Psoas muscle (tissue), 8 donors: ENCODE data around the gene SLC38A1. TPM values are rescaled to one million over a fixed set of nuclear protein-coding genes. Genes with fewer than 3 reads are reported as not detected.

ENCODE experiments used
- ATAC-seq, 4 donors: fragments of 200-7000 bp; cut with Tn5 transposase; one replicate each; pipeline ENCODE4 v1.9.1; 2020; ENCODE audit warnings: moderate library complexity in 3 of 4, mild to moderate bottlenecking in 2 of 4
- DNase-seq, 2 donors: peaks; one replicate each; pipeline ENCODE4 v3.0.0-alpha.2; 2020
- H3K27ac ChIP-seq: fragments of 200-600 bp; one replicate; pipeline ENCODE4 v1.8.0; 2022
- H3K27me3 ChIP-seq, 3 donors: fragments of 200-600 bp in 1 of 3; one replicate each; pipeline versions ENCODE4 v1.6.1 to v1.8.0; 2013 to 2022; ENCODE audit warnings: low read length in 2 of 3, mild to moderate bottlenecking in 2 of 3, moderate library complexity in 1 of 3; ENCODE audit not compliant: insufficient read depth in 3 of 3
- H3K36me3 ChIP-seq, 2 donors: fragments of 200-600 bp in 1 of 2; one replicate each; pipeline versions ENCODE4 v1.6.1 to v1.8.0; 2013 to 2022; ENCODE audit warnings: low read depth in 1 of 2, mild to moderate bottlenecking in 1 of 2, moderate library complexity in 1 of 2; ENCODE audit not compliant: insufficient read depth in 1 of 2
- H3K4me1 ChIP-seq: fragments of 200-600 bp; one replicate; pipeline ENCODE4 v1.8.0; 2022
- H3K4me3 ChIP-seq: fragments of 200-600 bp; one replicate; pipeline ENCODE4 v1.8.0; 2022; ENCODE audit warnings: mild to moderate bottlenecking
- H3K9me3 ChIP-seq: fragments of 200-600 bp; one replicate; pipeline ENCODE4 v1.8.0; 2022
- CTCF ChIP-seq: fragments of 200-600 bp; IDR thresholded peaks from one replicate; pipeline ENCODE4 v1.8.0; 2022; ENCODE audit warnings: antibody characterized with exemption
- WGBS, 3 donors: extraction: QIAGEN DNeasy Blood & Tissue Kit; methylation state at CpG; one replicate each; pipeline versions ENCODE4 v1.1.6 to v1.1.7; 2013; 5-methylcytosine and 5-hydroxymethylcytosine counted together
- intact Hi-C, 2 donors: fragments of 100-400 bp; cut with DNase I; formaldehyde crosslinking; loops; one replicate each; pipeline versions ENCODE4 v1.11.0 to v1.14.2; 2022
- polyA plus RNA-seq, 3 donors: library from polyadenylated mRNA; stranded (reverse); fragments of 200-250 nt; gene quantifications; one replicate each; pipeline ENCODE4 v1.2.3, GENCODE V29; 2013
- total RNA-seq, 4 donors: library from RNA; stranded (reverse); fragmentation: NEBNext Ultra II Directional in 2 of 4; extraction: Animal tissue kit (Norgen Biotek cat#: 25700) in 2 of 4; gene quantifications; one replicate each; pipeline versions ENCODE4 v1.2.1 to v1.2.4, GENCODE V29; 2021 to 2023
- donor health status: healthy with polysubstance abuse.
- donor health status: DM: no; HTN: no; CAD: no; lungs with moderate emphysema.
- donor health status: Bipolar disorder and iron deficiency.
- donor health status: healthy.
- donor health status: DM: yes; HTN: yes; CAD: no.
- donor health status: DM: no; HTN: no; CAD: no.
- donor health status: DM: no; HTN: no; CAD: no.
- donor health status: DM: yes; HTN: yes; CAD: no.

SLC38A1 gene
- total and polyA plus RNA-seq, 7 donors = 17.3 to 338 (median 50.6) TPM

- H3K9me3 ChIP-seq = no peaks in the 10 kb centered on the region
- H3K4me1 ChIP-seq = no peaks in the 10 kb centered on the region
- ATAC-seq (no peak), DNase-seq (no peak)
- no peak overlapping the region for H3K4me3 ChIP-seq
- no peak for TF ChIP-seq CTCF
- no peaks in the 10 kb centered on the region for H3K27me3 ChIP-seq
- intact Hi-C loops = loop anchor here in 1 of 2 donors (10.0 kb wide), 1 partner anchor 155 kb away; no protein-coding TSS in a partner anchor
- 90 to 99% (median 98%) methylated on average over 1 of the region's 1 CpG for WGBS, 3 donors
- H3K36me3 ChIP-seq = no peaks in the 10 kb centered on the region
- H3K27ac ChIP-seq = no peak overlapping the region
Measured at GRCh38 chr12:46149905-46150304, 118.9 kb downstream of the SLC38A1 start.

DNA sequence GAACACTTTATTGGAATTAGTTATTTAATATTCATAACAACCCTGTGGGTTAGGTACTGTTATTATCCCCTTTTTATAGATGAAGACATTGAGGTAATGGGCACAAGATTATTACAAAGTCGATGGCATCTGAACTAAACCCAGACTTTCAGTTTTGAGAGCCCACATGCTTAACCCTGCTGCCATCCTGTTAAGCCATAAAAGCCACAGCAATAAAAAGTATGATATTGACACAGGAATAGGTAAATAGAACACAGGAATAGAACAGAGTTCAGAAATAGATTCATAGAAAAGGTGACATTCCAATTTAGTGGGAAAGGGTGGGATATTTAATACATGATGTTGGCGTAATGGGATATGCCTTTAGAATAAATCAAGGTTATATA, 119.8 kb downstream of the SLC38A1 start:
- DNase-seq (no peak), ATAC-seq (no peak)
- intact Hi-C loops = no loop called here
- no peak overlapping the region for H3K4me3 ChIP-seq
- no peaks in the 10 kb centered on the region for H3K36me3 ChIP-seq
- no peak for TF ChIP-seq CTCF
- no peak overlapping the region for H3K27ac ChIP-seq
- H3K9me3 ChIP-seq = no peaks in the 10 kb centered on the region
- no peaks in the 10 kb centered on the region for H3K4me1 ChIP-seq
- WGBS, 3 donors = 86 to 88% (median 86%) methylated on average over 2 of the region's 2 CpGs
- no peaks in the 10 kb centered on the region for H3K27me3 ChIP-seq

- Histone ChIP-seq H3K4me3 (no peak overlapping the region), H3K9me3 (no peaks in the 10 kb centered on the region), H3K36me3 (no peaks in the 10 kb centered on the region), H3K27me3 (no peaks in the 10 kb centered on the region), H3K4me1 (no peaks in the 10 kb centered on the region), H3K27ac (no peak overlapping the region)
- TF ChIP-seq CTCF = no peak
- ATAC-seq (no peak), DNase-seq (no peak)
- WGBS, 3 donors = 61 to 78% (median 67%) methylated on average over 5 of the region's 5 CpGs
- intact Hi-C loops = no loop called here
Measured at GRCh38 chr12:46148327-46149078, 120.3 kb downstream of the SLC38A1 start.

- H3K4me1 ChIP-seq = no peaks in the 10 kb centered on the region
- H3K36me3 ChIP-seq = no peaks in the 10 kb centered on the region
- ATAC-seq = no peak
- TF ChIP-seq CTCF = no peak
- no peak for DNase-seq
- no peak overlapping the region for H3K4me3 ChIP-seq
- intact Hi-C loops = no loop called here
- no peaks in the 10 kb centered on the region for H3K27me3 ChIP-seq
- H3K9me3 ChIP-seq = no peaks in the 10 kb centered on the region
- H3K27ac ChIP-seq = no peak overlapping the region
- 80 to 89% (median 86%) methylated on average over 3 of the region's 3 CpGs for WGBS, 3 donors
Measured at GRCh38 chr12:46147144-46147543, 121.7 kb downstream of the SLC38A1 start.

GRCh38 chr12:46145881-46146280, 123.0 kb downstream of the SLC38A1 start:
- Histone ChIP-seq H3K4me1 (no peaks in the 10 kb centered on the region), H3K27ac (no peak overlapping the region), H3K36me3 (no peaks in the 10 kb centered on the region), H3K9me3 (no peaks in the 10 kb centered on the region), H3K4me3 (no peak overlapping the region), H3K27me3 (no peaks in the 10 kb centered on the region)
- intact Hi-C loops = no loop called here
- no peak for DNase-seq
- no peak for TF ChIP-seq CTCF
- no peak for ATAC-seq
- 79 to 85% (median 84%) methylated on average over 5 of the region's 5 CpGs for WGBS, 3 donors
